IMR-90 (cell line): ENCODE measurements around the gene ISG20.

Experiments used
- BHLHE40 ChIP-seq: fragments of 150-350 bp; IDR thresholded peaks from 2 replicates; pipeline ENCODE4 v1.6.1; 2016; ENCODE audit warnings: mild to moderate bottlenecking, low read depth, low read length
- CEBPB ChIP-seq: IDR thresholded peaks from 2 replicates; pipeline ENCODE4 v1.6.1; 2012; ENCODE audit warnings: low read depth, low read length, improper control_type of control experiment
- CHD1 ChIP-seq: IDR thresholded peaks from 2 replicates; pipeline ENCODE4 v1.6.1; 2012; ENCODE audit warnings: low read depth, low read length, improper control_type of control experiment
- FOS ChIP-seq: fragments of 150-350 bp; IDR thresholded peaks from 2 replicates; pipeline ENCODE4 v1.6.1; 2016; ENCODE audit warnings: low read depth, low read length
- MAFK ChIP-seq: IDR thresholded peaks from 2 replicates; pipeline ENCODE4 v1.6.1; 2012; ENCODE audit warnings: low read depth, low read length, improper control_type of control experiment
- MAZ ChIP-seq: IDR thresholded peaks from 2 replicates; pipeline ENCODE4 v1.6.1; 2012; ENCODE audit warnings: low read depth, mild to moderate bottlenecking, low read length, improper control_type of control experiment, moderate library complexity, borderline replicate concordance
- MXI1 ChIP-seq: IDR thresholded peaks from 2 replicates; pipeline ENCODE4 v1.6.1; 2012; ENCODE audit warnings: low read depth, mild to moderate bottlenecking, low read length, moderate library complexity, borderline replicate concordance
- NFE2L2 ChIP-seq: fragments of 150-350 bp; IDR thresholded peaks from 2 replicates; pipeline ENCODE4 v1.6.1; 2016; ENCODE audit warnings: low read depth, mild to moderate bottlenecking, low read length
- POLR2A ChIP-seq: IDR thresholded peaks from 2 replicates; pipeline ENCODE4 v1.6.1; 2012; ENCODE audit warnings: mild to moderate bottlenecking, low read depth, low read length
- RAD21 ChIP-seq: IDR thresholded peaks from 2 replicates; pipeline ENCODE4 v1.6.1; 2012; ENCODE audit warnings: low read length, improper control_type of control experiment
- RFX5 ChIP-seq: IDR thresholded peaks from 2 replicates; pipeline ENCODE4 v1.8.0; 2012; ENCODE audit warnings: low read depth, mild to moderate bottlenecking, low read length, moderate library complexity
- SMC3 ChIP-seq: fragments of 150-350 bp; IDR thresholded peaks from 2 replicates; pipeline ENCODE4 v1.6.1; 2016; ENCODE audit warnings: low read depth, mild to moderate bottlenecking, antibody characterized with exemption, low read length, moderate library complexity
- TF ChIP-seq, protein P1 (sequence below): conservative IDR thresholded peaks from 2 replicates; pipeline ENCODE4 v1.5.1; 2012; ENCODE audit warnings: mild to moderate bottlenecking, low read depth, low read length, improper control_type of control experiment
- TF ChIP-seq, protein P2 (sequence below): fragments of 150-350 bp; IDR thresholded peaks from 2 replicates; pipeline ENCODE4 v1.6.1; 2016; ENCODE audit warnings: low read depth, mild to moderate bottlenecking, low read length, moderate library complexity, borderline replicate concordance

DNA sequence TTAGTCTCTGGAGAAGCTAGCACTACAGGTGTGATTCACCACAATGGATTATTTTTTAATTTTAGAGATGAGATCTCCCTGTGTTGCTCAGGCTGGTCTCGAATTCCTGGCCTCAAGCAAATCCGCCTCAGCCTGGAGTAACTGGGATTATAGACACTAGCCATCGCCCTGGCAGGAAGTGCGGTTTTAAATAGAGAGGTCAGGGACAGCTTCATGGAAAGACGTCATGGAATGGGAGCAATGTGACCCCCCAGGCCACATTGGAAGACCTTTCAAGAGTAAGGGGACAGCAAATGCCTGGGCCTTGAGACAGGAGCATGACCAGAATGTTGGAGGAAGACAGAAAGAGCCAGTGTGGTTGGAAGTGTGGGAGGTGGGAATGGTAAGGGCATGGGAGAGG lies 2.2 kb upstream of the ISG20 start:
- TF ChIP-seq, protein P1, sequence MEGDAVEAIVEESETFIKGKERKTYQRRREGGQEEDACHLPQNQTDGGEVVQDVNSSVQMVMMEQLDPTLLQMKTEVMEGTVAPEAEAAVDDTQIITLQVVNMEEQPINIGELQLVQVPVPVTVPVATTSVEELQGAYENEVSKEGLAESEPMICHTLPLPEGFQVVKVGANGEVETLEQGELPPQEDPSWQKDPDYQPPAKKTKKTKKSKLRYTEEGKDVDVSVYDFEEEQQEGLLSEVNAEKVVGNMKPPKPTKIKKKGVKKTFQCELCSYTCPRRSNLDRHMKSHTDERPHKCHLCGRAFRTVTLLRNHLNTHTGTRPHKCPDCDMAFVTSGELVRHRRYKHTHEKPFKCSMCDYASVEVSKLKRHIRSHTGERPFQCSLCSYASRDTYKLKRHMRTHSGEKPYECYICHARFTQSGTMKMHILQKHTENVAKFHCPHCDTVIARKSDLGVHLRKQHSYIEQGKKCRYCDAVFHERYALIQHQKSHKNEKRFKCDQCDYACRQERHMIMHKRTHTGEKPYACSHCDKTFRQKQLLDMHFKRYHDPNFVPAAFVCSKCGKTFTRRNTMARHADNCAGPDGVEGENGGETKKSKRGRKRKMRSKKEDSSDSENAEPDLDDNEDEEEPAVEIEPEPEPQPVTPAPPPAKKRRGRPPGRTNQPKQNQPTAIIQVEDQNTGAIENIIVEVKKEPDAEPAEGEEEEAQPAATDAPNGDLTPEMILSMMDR, result no peak
- no peak for TF ChIP-seq SMC3
- TF ChIP-seq NFE2L2, result no peak
- TF ChIP-seq RFX5, result no peak
- no peak for TF ChIP-seq POLR2A
- TF ChIP-seq CHD1, result no peak
- TF ChIP-seq BHLHE40, result no peak
- no peak for TF ChIP-seq MAZ
- no peak for TF ChIP-seq CEBPB
- TF ChIP-seq, protein P2, sequence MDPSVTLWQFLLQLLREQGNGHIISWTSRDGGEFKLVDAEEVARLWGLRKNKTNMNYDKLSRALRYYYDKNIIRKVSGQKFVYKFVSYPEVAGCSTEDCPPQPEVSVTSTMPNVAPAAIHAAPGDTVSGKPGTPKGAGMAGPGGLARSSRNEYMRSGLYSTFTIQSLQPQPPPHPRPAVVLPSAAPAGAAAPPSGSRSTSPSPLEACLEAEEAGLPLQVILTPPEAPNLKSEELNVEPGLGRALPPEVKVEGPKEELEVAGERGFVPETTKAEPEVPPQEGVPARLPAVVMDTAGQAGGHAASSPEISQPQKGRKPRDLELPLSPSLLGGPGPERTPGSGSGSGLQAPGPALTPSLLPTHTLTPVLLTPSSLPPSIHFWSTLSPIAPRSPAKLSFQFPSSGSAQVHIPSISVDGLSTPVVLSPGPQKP, result no peak
- TF ChIP-seq FOS, result no peak
- TF ChIP-seq RAD21, result no peak
- no peak for TF ChIP-seq MXI1
- TF ChIP-seq MAFK, result no peak
